GM19043 (cell line): ENCODE measurements around the gene TPI1.
A peak's percentile ranks its signal among the peaks of the same experiment; 100 is the strongest.

ENCODE experiments used
- ATAC-seq: cut with Tn5 transposase; IDR thresholded peaks from one replicate; pipeline ENCODE4 v1.9.1; 2021; ENCODE audit warnings: low read depth; ENCODE audit not compliant: unreplicated experiment

The TPI1 gene

GRCh38 chr12:6827982-6828780, 39.1 kb upstream of the TPI1 start, which contains the start of gene P3H3:
P3H3 (plus strand) TSS chr12:6828407; CDS start chr12:6828441, 34 bp downstream.
- ATAC-seq, result no peak

- no peak for ATAC-seq
These were observed 38.4 kb upstream of the TPI1 start for GRCh38 chr12:6828781-6829535.

GRCh38 chr12:6829536-6830220, 37.7 kb upstream of the TPI1 start:
- ATAC-seq, result no peak

- no peak for ATAC-seq
These were observed 36.9 kb upstream of the TPI1 start for GRCh38 chr12:6830286-6830890.

GRCh38 chr12:6830999-6831398, 36.3 kb upstream of the TPI1 start:
- ATAC-seq, result no peak

GRCh38 chr12:6831450-6831995, 35.8 kb upstream of the TPI1 start:
- no peak for ATAC-seq

- ATAC-seq, result no peak
These were observed 35.2 kb upstream of the TPI1 start for GRCh38 chr12:6832125-6832524.

- ATAC-seq, result no peak
These were observed 34.0 kb upstream of the TPI1 start for GRCh38 chr12:6833189-6833890.

- ATAC-seq, result no peak
These were observed 33.1 kb upstream of the TPI1 start for GRCh38 chr12:6834254-6834653.

- ATAC-seq, result no peak
These were observed 32.5 kb upstream of the TPI1 start for GRCh38 chr12:6834873-6835272.

- ATAC-seq, result no peak
These were observed 30.5 kb upstream of the TPI1 start for GRCh38 chr12:6836851-6837250.

- ATAC-seq, result no peak
These were observed 29.8 kb upstream of the TPI1 start for GRCh38 chr12:6837370-6838060.

GRCh38 chr12:6838854-6839253, 28.5 kb upstream of the TPI1 start:
- no peak for ATAC-seq

GRCh38 chr12:6839482-6840201, 27.7 kb upstream of the TPI1 start:
- peak; percentile 80 for ATAC-seq

GRCh38 chr12:6840330-6840729, 27.0 kb upstream of the TPI1 start:
- no peak for ATAC-seq

- ATAC-seq, result no peak
These were observed 26.4 kb upstream of the TPI1 start, which contains the start of gene GNB3 for GRCh38 chr12:6840761-6841515. GNB3 (plus strand) TSS chr12:6840925; CDS start chr12:6841288, 363 bp downstream.

- no peak for ATAC-seq
These were observed 25.3 kb upstream of the TPI1 start for GRCh38 chr12:6842075-6842474.
